ENCODE results near the gene JAZF1. TPM values are rescaled to one million over a fixed set of nuclear protein-coding genes. Genes with fewer than 3 reads are reported as not detected.

JAZF1 gene
- total RNA-seq, 1 experiment from 2014 or later: 0.95 TPM

GRCh38 chr7:28149291-28150101, 31.1 kb downstream of the JAZF1 start:
- intact Hi-C loops (cut with micrococcal nuclease; ENCODE audit: unreplicated experiment): no loop called here
- ChIA-PET CTCF (no interaction called here), POLR2A (no interaction called here)
- H3K27ac Mint-ChIP-seq (ENCODE audit: unreplicated experiment): no peak overlapping the region
- no peaks in the 10 kb centered on the region for H3K36me3 Mint-ChIP-seq (ENCODE audit: insufficient read depth, unreplicated experiment)
- no peak overlapping the region for H3K4me3 Mint-ChIP-seq (ENCODE audit: unreplicated experiment)
- no peaks in the 10 kb centered on the region for H3K9me3 Mint-ChIP-seq (ENCODE audit: unreplicated experiment)
- TF ChIP-seq CTCF (IDR thresholded peaks at IDR 0.05; ENCODE audit: insufficient read depth in 1 of 2, low read depth in 1 of 2, low read length in 1 of 2, severe bottlenecking in 1 of 2, unreplicated experiment in 1 of 2): no peak
- BruUV-seq (replicated peaks): no TSS peak
- H3K4me1 ChIP-seq: no peaks in the 10 kb centered on the region
- no peaks in the 10 kb centered on the region for H3K27me3 ChIP-seq (replicated peaks; ENCODE audit: control insufficient read depth, insufficient read depth, low read length)
- no peaks in the 10 kb centered on the region for H3K36me3 ChIP-seq (ENCODE audit: control insufficient read depth, insufficient read depth, low read length)
- H3K4me1 Mint-ChIP-seq (ENCODE audit: low read depth, unreplicated experiment): peaks cover 24% of the 10 kb centered on the region
- H3K27me3 Mint-ChIP-seq (ENCODE audit: insufficient read depth, unreplicated experiment): peaks cover 8% of the 10 kb centered on the region
- DNase-seq: no peak
- H3K9me3 ChIP-seq: no peaks in the 10 kb centered on the region
- no peak overlapping the region for H3K4me3 ChIP-seq (ENCODE audit: low read depth, low read length)

GRCh38 chr7:28145931-28146330, 34.7 kb downstream of the JAZF1 start:
- Mint-ChIP-seq H3K4me3 (ENCODE audit: unreplicated experiment) (no peak overlapping the region), H3K9me3 (ENCODE audit: unreplicated experiment) (no peaks in the 10 kb centered on the region), H3K4me1 (ENCODE audit: low read depth, unreplicated experiment) (peaks cover 18% of the 10 kb centered on the region), H3K27ac (ENCODE audit: unreplicated experiment) (no peak overlapping the region), H3K27me3 (ENCODE audit: insufficient read depth, unreplicated experiment) (peaks cover 3% of the 10 kb centered on the region), H3K36me3 (ENCODE audit: insufficient read depth, unreplicated experiment) (no peaks in the 10 kb centered on the region)
- CTCF ChIA-PET: no interaction called here
- Histone ChIP-seq H3K9me3 (no peaks in the 10 kb centered on the region), H3K4me3 (ENCODE audit: low read depth, low read length) (no peak overlapping the region), H3K36me3 (ENCODE audit: control insufficient read depth, insufficient read depth, low read length) (no peaks in the 10 kb centered on the region), H3K27me3 (replicated peaks; ENCODE audit: control insufficient read depth, insufficient read depth, low read length) (no peaks in the 10 kb centered on the region; the same call in 1 of the 2 replicates), H3K4me1 (no peaks in the 10 kb centered on the region)
- no TSS peak for BruUV-seq (replicated peaks)
- intact Hi-C loops (cut with micrococcal nuclease; ENCODE audit: unreplicated experiment): no loop called here
- TF ChIP-seq CTCF (IDR thresholded peaks at IDR 0.05; ENCODE audit: insufficient read depth in 1 of 2, low read depth in 1 of 2, low read length in 1 of 2, severe bottlenecking in 1 of 2, unreplicated experiment in 1 of 2): no peak
- no peak for DNase-seq
- POLR2A ChIA-PET: no interaction called here

- H3K9me3 ChIP-seq: no peaks in the 10 kb centered on the region
- no peaks in the 10 kb centered on the region for H3K4me1 ChIP-seq
- no peaks in the 10 kb centered on the region for H3K36me3 ChIP-seq (ENCODE audit: control insufficient read depth, insufficient read depth, low read length)
- intact Hi-C loops (cut with micrococcal nuclease; ENCODE audit: unreplicated experiment): no loop called here
- TF ChIP-seq CTCF (IDR thresholded peaks at IDR 0.05; ENCODE audit: insufficient read depth in 1 of 2, low read depth in 1 of 2, low read length in 1 of 2, severe bottlenecking in 1 of 2, unreplicated experiment in 1 of 2): no peak
- Mint-ChIP-seq H3K27me3 (ENCODE audit: insufficient read depth, unreplicated experiment) (peaks cover 3% of the 10 kb centered on the region), H3K27ac (ENCODE audit: unreplicated experiment) (no peak overlapping the region), H3K4me1 (ENCODE audit: low read depth, unreplicated experiment) (peaks cover 18% of the 10 kb centered on the region), H3K9me3 (ENCODE audit: unreplicated experiment) (no peaks in the 10 kb centered on the region), H3K36me3 (ENCODE audit: insufficient read depth, unreplicated experiment) (no peaks in the 10 kb centered on the region), H3K4me3 (ENCODE audit: unreplicated experiment) (no peak overlapping the region)
- CTCF ChIA-PET: no interaction called here
- POLR2A ChIA-PET: no interaction called here
- H3K27me3 ChIP-seq (replicated peaks; ENCODE audit: control insufficient read depth, insufficient read depth, low read length): no peaks in the 10 kb centered on the region; the same call in 1 of the 2 replicates
- no TSS peak for BruUV-seq (replicated peaks)
- H3K4me3 ChIP-seq (ENCODE audit: low read depth, low read length): no peak overlapping the region
- no peak for DNase-seq
These were observed 35.4 kb downstream of the JAZF1 start for GRCh38 chr7:28145090-28145626.
